Transverse colon (tissue), 4 donors: ENCODE data around the gene TSTD2. TPM values are rescaled to one million over a fixed set of nuclear protein-coding genes. Genes with fewer than 3 reads are reported as not detected.

Source experiments
- DNase-seq: peaks from one replicate; pipeline ENCODE4 v3.0.0-alpha.2; 2019
- H3K27ac ChIP-seq, 4 donors: fragments of 200-600 bp; sonication (generic); 2 replicates each; pipeline ENCODE4 v1.5.1; 2016 to 2018; ENCODE audit warnings: inconsistent platforms in 4 of 4
- H3K27me3 ChIP-seq: fragments of 200-600 bp; sonication (generic); 2 replicates; pipeline ENCODE4 v1.5.1; 2017; ENCODE audit warnings: inconsistent platforms
- H3K36me3 ChIP-seq, 4 donors: fragments of 200-600 bp; sonication (generic); 2 replicates each; pipeline ENCODE4 v1.5.1; 2017 to 2019; ENCODE audit warnings: inconsistent platforms in 4 of 4
- H3K4me1 ChIP-seq, 4 donors: fragments of 200-600 bp; sonication (generic); 2 replicates each; pipeline ENCODE4 v1.5.1; 2017 to 2020; ENCODE audit warnings: inconsistent platforms in 4 of 4
- H3K4me3 ChIP-seq, 4 donors: fragments of 200-600 bp; sonication (generic); 1 replicate in 1 of 4; 2 replicates in 3 of 4; pipeline versions ENCODE4 v1.5.1 to v1.6.1; 2017 to 2019; ENCODE audit warnings: inconsistent platforms in 4 of 4
- H3K9me3 ChIP-seq, 2 donors: fragments of 200-600 bp; sonication (generic); 2 replicates each; pipeline ENCODE4 v1.5.1; 2017 to 2019; ENCODE audit warnings: inconsistent platforms in 2 of 2
- EP300 ChIP-seq: sonication (generic); formaldehyde crosslinking; IDR thresholded peaks from one replicate; pipeline ENCODE4 v1.6.1; 2017; ENCODE audit warnings: antibody characterized with exemption, low read depth
- POLR2A ChIP-seq: fragments of 450-650 bp; IDR thresholded peaks from one replicate; pipeline ENCODE4 v1.6.1; 2016; ENCODE audit warnings: antibody characterized with exemption, mild to moderate bottlenecking, moderate library complexity
- POLR2AphosphoS5 ChIP-seq, 3 donors: sonication (generic); formaldehyde crosslinking; IDR thresholded peaks; one replicate each; pipeline ENCODE4 v1.6.1; 2016; ENCODE audit warnings: antibody characterized with exemption in 3 of 3
- WGBS, 2 donors: methylation state at CpG; one replicate each; pipeline ENCODE4 v1.1.5; 2018; ENCODE audit warnings: low coverage in 1 of 2; 5-methylcytosine and 5-hydroxymethylcytosine counted together
- in situ Hi-C, 4 donors: fragments of 200-750 bp; cut with MboI; loops; one replicate each; pipeline versions ENCODE4 v1.15.0 to v1.15.1; 2017; ENCODE audit warnings: low sequenced_read_pairs in 3 of 4, low pct_ligation_motif_present in 1 of 4, low pct_unique_long_range_greater_than_20kb in 1 of 4
- intact Hi-C: fragments of 100-400 bp; cut with DNase I; formaldehyde crosslinking; loops from one replicate; pipeline ENCODE4 v1.15.1; 2023; ENCODE audit warnings: low total_unique reads
- total RNA-seq, 4 donors: library from RNA; depleted of rRNA; stranded (reverse); fragments of >200 nt; gene quantifications; one replicate each; pipeline ENCODE4 v1.1.0, GENCODE V29; 2016
- TF ChIP-seq, protein P1 (sequence below), 5 experiments: fragments of 200-600 bp in 3 of 5; fragments of 450-650 bp in 2 of 5; sonication (generic) in 3 of 5; IDR thresholded peaks; 1 replicate in 2 of 5; 2 replicates in 3 of 5; pipeline ENCODE4 v1.5.1; 2016 to 2017; ENCODE audit warnings: antibody characterized with exemption in 5 of 5, inconsistent platforms in 3 of 5, mild to moderate bottlenecking in 2 of 5, moderate library complexity in 1 of 5

TSTD2 gene
- total RNA-seq, 4 donors from 2014 or later = 13.8 to 27.0 (median 20.3) TPM

DNA sequence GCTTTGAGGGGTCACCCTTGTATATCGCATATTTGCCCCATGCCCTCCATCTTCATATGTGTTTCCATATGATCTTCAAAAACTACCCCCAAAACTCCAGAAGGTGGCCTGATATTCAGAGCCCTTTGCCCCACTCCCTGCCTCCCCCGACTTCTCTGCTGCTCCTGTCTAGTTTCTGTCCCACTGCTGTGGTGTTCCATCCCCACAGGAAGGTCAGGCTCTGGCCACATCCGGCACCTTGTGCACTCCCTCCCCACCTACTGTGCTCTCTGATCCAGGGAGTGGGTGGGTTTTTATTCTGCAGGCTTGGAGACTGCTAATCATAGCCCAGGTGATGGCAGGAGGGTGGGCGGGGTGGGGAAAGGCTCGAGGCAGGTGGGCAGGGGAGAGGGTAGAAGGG lies 79.3 kb downstream of the TSTD2 start:
- H3K36me3 ChIP-seq = no peaks in the 10 kb centered on the region
- H3K4me1 ChIP-seq = peaks cover 8 to 17% (median 12%) of the 10 kb centered on the region in 4 donors
- intact Hi-C loops = no loop called here
- DNase-seq = no peak
- no peaks in the 10 kb centered on the region for H3K27me3 ChIP-seq
- H3K4me3 ChIP-seq = no peak overlapping the region
- no peaks in the 10 kb centered on the region for H3K9me3 ChIP-seq
- TF ChIP-seq EP300 (no peak), POLR2AphosphoS5 (IDR thresholded peaks at IDR 0.05) (no peak)
- no peak overlapping the region for H3K27ac ChIP-seq
- 81 to 87% methylated on average over 5 of the region's 5 CpGs for WGBS, 2 donors
- in situ Hi-C loops = no loop called here

GRCh38 chr9:97553141-97553540 lies 80.0 kb downstream of the TSTD2 start:
- intact Hi-C loops = no loop called here
- no peaks in the 10 kb centered on the region for H3K36me3 ChIP-seq
- no peaks in the 10 kb centered on the region for H3K9me3 ChIP-seq
- no peak for DNase-seq
- no peak overlapping the region for H3K4me3 ChIP-seq
- peaks cover 8 to 14% (median 10%) of the 10 kb centered on the region in 4 donors for H3K4me1 ChIP-seq
- in situ Hi-C loops = no loop called here
- no peaks in the 10 kb centered on the region for H3K27me3 ChIP-seq
- TF ChIP-seq POLR2AphosphoS5 (IDR thresholded peaks at IDR 0.05) (no peak), POLR2A (no peak), EP300 (no peak)
- TF ChIP-seq, protein P1, sequence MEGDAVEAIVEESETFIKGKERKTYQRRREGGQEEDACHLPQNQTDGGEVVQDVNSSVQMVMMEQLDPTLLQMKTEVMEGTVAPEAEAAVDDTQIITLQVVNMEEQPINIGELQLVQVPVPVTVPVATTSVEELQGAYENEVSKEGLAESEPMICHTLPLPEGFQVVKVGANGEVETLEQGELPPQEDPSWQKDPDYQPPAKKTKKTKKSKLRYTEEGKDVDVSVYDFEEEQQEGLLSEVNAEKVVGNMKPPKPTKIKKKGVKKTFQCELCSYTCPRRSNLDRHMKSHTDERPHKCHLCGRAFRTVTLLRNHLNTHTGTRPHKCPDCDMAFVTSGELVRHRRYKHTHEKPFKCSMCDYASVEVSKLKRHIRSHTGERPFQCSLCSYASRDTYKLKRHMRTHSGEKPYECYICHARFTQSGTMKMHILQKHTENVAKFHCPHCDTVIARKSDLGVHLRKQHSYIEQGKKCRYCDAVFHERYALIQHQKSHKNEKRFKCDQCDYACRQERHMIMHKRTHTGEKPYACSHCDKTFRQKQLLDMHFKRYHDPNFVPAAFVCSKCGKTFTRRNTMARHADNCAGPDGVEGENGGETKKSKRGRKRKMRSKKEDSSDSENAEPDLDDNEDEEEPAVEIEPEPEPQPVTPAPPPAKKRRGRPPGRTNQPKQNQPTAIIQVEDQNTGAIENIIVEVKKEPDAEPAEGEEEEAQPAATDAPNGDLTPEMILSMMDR (IDR thresholded peaks at IDR 0.05) = no peak
- no peak overlapping the region for H3K27ac ChIP-seq
- WGBS, 2 donors = 97% methylated on average over 6 of the region's 6 CpGs; no CpG with 5 or more reads in 1 of the 2 donors

DNA sequence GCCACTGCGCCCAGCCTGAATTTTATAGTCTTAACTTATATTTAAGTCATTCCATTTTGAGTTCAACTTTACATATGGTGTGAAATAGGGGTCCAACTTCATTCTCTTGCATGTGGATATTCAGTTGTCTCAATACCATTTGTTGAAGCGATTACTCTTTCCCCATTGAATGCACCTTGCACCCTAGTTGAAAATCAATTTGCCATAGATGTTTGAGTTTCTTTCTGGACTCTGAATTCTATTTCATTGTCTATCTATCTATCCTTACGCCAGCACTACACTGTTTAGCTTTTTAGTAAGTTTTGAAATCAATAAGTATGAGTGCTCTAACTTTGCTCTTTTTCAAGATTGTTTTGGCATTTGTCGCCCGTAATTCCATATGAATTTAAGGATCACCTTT lies 81.9 kb downstream of the TSTD2 start:
- DNase-seq = no peak
- H3K4me3 ChIP-seq = no peak overlapping the region
- TF ChIP-seq EP300 = no peak
- TF ChIP-seq POLR2A = no peak
- H3K27ac ChIP-seq = no peak overlapping the region
- no peaks in the 10 kb centered on the region for H3K36me3 ChIP-seq
- H3K4me1 ChIP-seq = no peaks in the 10 kb centered on the region
- intact Hi-C loops (no loop called here), in situ Hi-C loops (no loop called here)
- 97 to 100% methylated on average over 4 to 5 of the region's 5 CpGs for WGBS, 2 donors
- H3K27me3 ChIP-seq = no peaks in the 10 kb centered on the region
- H3K9me3 ChIP-seq = no peaks in the 10 kb centered on the region

GRCh38 chr9:97550386-97550785 lies 82.8 kb downstream of the TSTD2 start:
- no peak for TF ChIP-seq POLR2AphosphoS5 (IDR thresholded peaks at IDR 0.05)
- TF ChIP-seq, protein P1 (IDR thresholded peaks at IDR 0.05) = no peak
- TF ChIP-seq POLR2A = no peak
- TF ChIP-seq EP300 = no peak
- WGBS, 2 donors = 50 to 81% methylated on average over 1 of the region's 1 CpG
- Histone ChIP-seq H3K4me1 (no peaks in the 10 kb centered on the region), H3K36me3 (no peaks in the 10 kb centered on the region), H3K27ac (no peak overlapping the region), H3K4me3 (no peak overlapping the region), H3K27me3 (no peaks in the 10 kb centered on the region), H3K9me3 (no peaks in the 10 kb centered on the region)
- DNase-seq = no peak
- intact Hi-C loops (no loop called here), in situ Hi-C loops (no loop called here)

Other genes with a start within 250 kb of the TSTD2 start
- 10 to 100 TPM; 15.0 to 47.4 (median 31.4) TPM for gene TDRD7, start 221.3 kb downstream of the TSTD2 start, total RNA-seq
- gene TMOD1, start 131.7 kb downstream of the TSTD2 start, total RNA-seq = 10 to 100 TPM in 1 of 4 donors, 1 to 10 TPM in 3; 4.2 to 11.6 (median 7.1) TPM
- 10 to 100 TPM; 24.6 to 40.4 (median 30.6) TPM for gene NCBP1, start 453 bp upstream of the TSTD2 start, total RNA-seq
- gene XPA, start 64.0 kb upstream of the TSTD2 start, total RNA-seq = 10 to 100 TPM in 2 of 4 donors, 1 to 10 TPM in 2; 6.4 to 44.4 (median 12.5) TPM
- gene FOXE1, start 219.9 kb upstream of the TSTD2 start, total RNA-seq = not detected